Activated naive CD4-positive, alpha-beta T cell treated with anti-CD3 and anti-CD28 coated beads for 36 hours (primary cell): ENCODE data around the gene ABCC11. TPM values are rescaled to one million over a fixed set of nuclear protein-coding genes. Genes with fewer than 3 reads are reported as not detected.
"Not testable (repeated sequence)": the region's sequence is repeated elsewhere in the genome, so short reads cannot be mapped to it uniquely, and the experiment has no call there.

Experiments used
- CTCF ChIA-PET: fragments of 350-600 bp; sonication (Branson Sonifier 250); formaldehyde crosslinking; loops from one replicate; lab custom pipeline; 2021; ENCODE audit warnings: antibody characterized with exemption; lab: Charles Lee
- DNase-seq: peaks from one replicate; pipeline ENCODE4 v3.0.0-alpha.2; 2020
- H3K27ac Mint-ChIP-seq: one replicate; pipeline ENCODE4 v1.8.0; 2021; ENCODE audit warnings: mild to moderate bottlenecking, mixed read lengths
- H3K27me3 Mint-ChIP-seq: one replicate; pipeline ENCODE4 v1.8.0; 2021; ENCODE audit warnings: low read depth, mixed read lengths
- H3K36me3 Mint-ChIP-seq: one replicate; pipeline ENCODE4 v1.8.0; 2021; ENCODE audit warnings: low read depth, mixed read lengths
- H3K4me1 Mint-ChIP-seq: one replicate; pipeline ENCODE4 v1.8.0; 2021; ENCODE audit warnings: low read depth, mixed read lengths
- H3K4me3 Mint-ChIP-seq: one replicate; pipeline ENCODE4 v1.8.0; 2021; ENCODE audit warnings: mild to moderate bottlenecking, moderate library complexity, mixed read lengths
- H3K9me3 Mint-ChIP-seq: one replicate; pipeline ENCODE4 v1.8.0; 2021; ENCODE audit warnings: mixed read lengths
- intact Hi-C: fragments of 100-400 bp; cut with micrococcal nuclease; formaldehyde crosslinking; loops from one replicate; pipeline ENCODE4 v1.15.1; 2023
- total RNA-seq, 2 experiments: library from RNA; stranded (reverse); gene quantifications; one replicate each; pipeline ENCODE4 v1.2.3, GENCODE V29; 2021

The ABCC11 gene
- total RNA-seq, 2 experiments from 2014 or later = 0.15 to 0.24 TPM

DNA sequence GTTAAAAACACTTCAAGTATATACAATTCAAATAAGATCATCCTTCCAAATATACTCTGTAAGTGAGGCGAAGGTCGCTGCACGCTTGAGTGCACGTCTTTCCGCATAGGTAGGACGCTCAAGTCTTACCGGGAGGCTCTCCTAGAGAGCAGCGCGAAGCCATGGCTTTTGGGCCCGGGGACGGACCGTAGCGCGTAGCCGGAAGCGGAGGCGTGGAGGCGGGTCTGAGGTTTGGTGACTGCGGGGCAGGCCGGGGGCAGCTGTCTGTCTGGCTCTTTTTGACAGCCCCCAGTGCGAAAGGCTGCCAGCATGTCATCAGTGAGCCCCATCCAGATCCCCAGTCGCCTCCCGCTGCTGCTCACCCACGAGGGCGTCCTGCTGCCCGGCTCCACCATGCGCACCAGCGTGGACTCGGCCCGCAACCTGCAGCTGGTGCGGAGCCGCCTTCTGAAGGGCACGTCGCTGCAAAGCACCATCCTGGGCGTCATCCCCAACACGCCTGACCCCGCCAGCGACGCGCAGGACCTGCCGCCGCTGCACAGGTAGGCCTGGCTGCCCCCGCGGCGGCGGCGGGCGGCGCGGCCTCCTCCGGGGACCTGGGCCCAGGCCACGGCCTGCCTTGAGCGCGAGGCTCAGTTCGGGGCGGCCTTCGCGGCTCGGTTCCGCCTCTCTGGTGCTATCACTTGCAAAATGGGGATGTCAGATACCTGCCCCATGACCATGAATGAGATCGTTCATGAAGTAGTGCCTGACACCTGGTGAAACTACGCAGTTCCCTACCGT, 3.1 kb downstream of the ABCC11 start, which contains the start of gene LONP2:
TSS of gene LONP2 (plus strand) at position 221 of the 783 bp plus-strand sequence. CDS start at position 310, 89 bp downstream.
- Mint-ChIP-seq H3K36me3 (peaks cover 4% of the 10 kb centered on the region), H3K4me3 (peak within 1 kb of the TSS; percentile 88), H3K9me3 (no peaks in the 10 kb centered on the region), H3K4me1 (peaks cover 38% of the 10 kb centered on the region), H3K27ac (peak within 1 kb of the TSS; percentile 79), H3K27me3 (no peaks in the 10 kb centered on the region)
- DNase-seq = peak; percentile 96
- intact Hi-C loops = loop anchor here (1.0 to 5.0 kb wide), 4 partner anchors 12 to 1555 kb away; partner anchors contain the start of genes NETO2, ORC6 and VPS35
- CTCF ChIA-PET = interaction anchor here (0.5 kb wide), 1 partner anchor 658 kb away, joined by 3 read pairs; no protein-coding TSS in a partner anchor

GRCh38 chr16:48240147-48240546, 7.2 kb downstream of the ABCC11 start:
- H3K9me3 Mint-ChIP-seq, H3K27me3 Mint-ChIP-seq, H3K4me1 Mint-ChIP-seq, DNase-seq, H3K27ac Mint-ChIP-seq, H3K36me3 Mint-ChIP-seq, CTCF ChIA-PET, H3K4me3 Mint-ChIP-seq: not testable (repeated sequence)
- intact Hi-C loops = loop anchor here (5.0 kb wide), 1 partner anchor 1098 kb away; the partner anchor contains the start of gene NETO2

GRCh38 chr16:48236286-48236685, 11.1 kb downstream of the ABCC11 start:
- peaks cover 20% of the 10 kb centered on the region for H3K4me1 Mint-ChIP-seq
- no peak overlapping the region for H3K27ac Mint-ChIP-seq
- CTCF ChIA-PET = interaction anchor here (1.2 to 2.1 kb wide), 2 partner anchors 290 to 394 kb away, joined by 3 to 8 read pairs; no protein-coding TSS in a partner anchor
- DNase-seq = no peak
- H3K4me3 Mint-ChIP-seq = no peak overlapping the region
- intact Hi-C loops = loop anchor here (10.0 kb wide), 1 partner anchor 661 kb away; no protein-coding TSS in a partner anchor
- no peaks in the 10 kb centered on the region for H3K36me3 Mint-ChIP-seq
- no peaks in the 10 kb centered on the region for H3K9me3 Mint-ChIP-seq
- H3K27me3 Mint-ChIP-seq = peaks cover 2% of the 10 kb centered on the region

DNA sequence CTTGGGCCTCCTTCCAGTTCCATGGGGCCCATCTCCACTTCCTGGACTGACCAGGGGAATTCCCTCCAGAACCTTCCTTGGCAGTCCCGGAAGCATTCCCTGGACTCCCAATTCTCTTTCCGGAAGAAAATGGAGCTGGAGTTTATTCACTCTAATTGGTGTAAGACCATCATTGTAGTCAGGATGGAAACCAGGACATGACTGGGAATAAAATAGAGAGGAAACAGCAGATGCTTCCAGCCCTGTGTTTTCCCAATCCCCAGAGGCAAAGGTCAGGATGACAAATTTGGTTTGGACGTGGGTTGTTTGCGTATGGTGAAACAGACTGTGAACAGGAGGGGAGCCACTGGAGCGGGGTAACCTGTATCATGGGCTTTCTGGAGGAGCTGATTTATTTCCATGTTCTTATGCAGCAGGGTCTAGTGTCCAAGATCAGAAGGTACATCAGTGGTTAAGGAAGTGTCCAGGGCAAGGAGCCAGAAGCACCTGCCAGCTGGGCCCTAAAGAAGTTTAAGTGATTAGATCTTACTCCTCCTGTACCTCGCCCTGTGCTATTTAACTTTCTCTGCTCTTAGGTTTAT, 11.7 kb downstream of the ABCC11 start:
- intact Hi-C loops = loop anchor here (10.0 kb wide), 1 partner anchor 661 kb away; no protein-coding TSS in a partner anchor
- CTCF ChIA-PET = interaction anchor here (1.2 to 2.1 kb wide), 2 partner anchors 291 to 395 kb away, joined by 3 to 8 read pairs; no protein-coding TSS in a partner anchor
- no peaks in the 10 kb centered on the region for H3K36me3 Mint-ChIP-seq
- H3K27ac Mint-ChIP-seq = no peak overlapping the region
- no peaks in the 10 kb centered on the region for H3K9me3 Mint-ChIP-seq
- H3K4me1 Mint-ChIP-seq = peaks cover 21% of the 10 kb centered on the region
- no peak overlapping the region for H3K4me3 Mint-ChIP-seq
- no peak for DNase-seq
- peaks cover 2% of the 10 kb centered on the region for H3K27me3 Mint-ChIP-seq

DNA sequence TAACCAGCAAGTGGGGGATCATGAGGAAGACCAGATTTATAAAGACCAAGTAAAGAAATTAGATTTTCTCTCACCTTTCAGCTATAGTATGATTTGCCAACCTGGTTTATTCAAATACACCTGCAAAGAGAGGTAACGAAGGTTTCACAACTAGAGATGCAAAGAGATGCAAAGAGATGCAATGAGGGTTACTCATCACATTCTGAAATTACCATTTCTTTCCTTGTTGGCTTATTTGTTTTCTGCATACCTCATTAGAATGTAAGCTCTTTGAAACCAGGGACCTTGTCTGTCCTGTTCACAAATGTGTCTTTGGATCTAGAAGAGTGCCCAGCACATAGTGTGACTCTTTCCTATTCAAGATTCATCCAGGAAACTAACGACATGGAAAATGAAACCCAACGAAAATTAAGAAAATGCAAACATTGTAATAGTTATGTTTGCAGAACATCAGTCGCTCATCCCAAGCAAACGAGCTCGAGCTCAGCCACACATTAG, 12.2 kb downstream of the ABCC11 start:
- H3K9me3 Mint-ChIP-seq = no peaks in the 10 kb centered on the region
- no peak overlapping the region for H3K4me3 Mint-ChIP-seq
- CTCF ChIA-PET = interaction anchor here (1.2 kb wide), 1 partner anchor 292 kb away, joined by 3 read pairs; no protein-coding TSS in a partner anchor
- H3K4me1 Mint-ChIP-seq = peaks cover 21% of the 10 kb centered on the region
- intact Hi-C loops = loop anchor here (10.0 kb wide), 1 partner anchor 660 kb away; no protein-coding TSS in a partner anchor
- no peaks in the 10 kb centered on the region for H3K36me3 Mint-ChIP-seq
- no peak for DNase-seq
- no peak overlapping the region for H3K27ac Mint-ChIP-seq
- peaks cover 2% of the 10 kb centered on the region for H3K27me3 Mint-ChIP-seq

GRCh38 chr16:48234630-48235029, 12.7 kb downstream of the ABCC11 start:
- intact Hi-C loops = loop anchor here (5.0 to 10.0 kb wide), 3 partner anchors 83 to 1262 kb away; partner anchors contain the start of gene DNAJA2
- CTCF ChIA-PET = no interaction called here

DNA sequence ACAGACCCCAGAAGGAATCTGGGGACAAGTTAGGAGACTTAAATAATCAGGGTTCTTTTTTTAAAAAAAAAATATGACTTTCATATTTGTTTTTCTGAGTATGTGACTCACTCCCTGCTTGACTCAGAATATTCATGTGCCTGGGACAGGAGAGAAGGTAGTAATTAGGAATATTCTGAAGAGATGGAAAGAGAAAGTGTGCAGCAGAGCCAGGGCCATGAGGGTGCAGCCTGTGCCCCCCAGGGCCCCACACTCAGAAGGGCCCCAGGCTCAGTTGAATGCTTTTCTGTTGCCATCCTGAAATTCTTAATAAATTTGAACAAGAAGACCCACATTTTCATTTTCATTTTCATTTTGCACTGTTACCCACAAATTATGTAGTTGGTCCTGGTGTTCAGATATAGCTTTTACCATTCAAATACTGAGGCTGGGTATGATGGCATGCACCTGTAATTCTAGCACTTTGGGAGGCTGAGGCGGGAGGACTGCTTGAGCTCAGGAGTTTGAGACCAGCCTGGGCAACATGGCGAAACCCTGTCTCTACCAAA, 14.8 kb downstream of the ABCC11 start:
- peaks cover 21% of the 10 kb centered on the region for H3K4me1 Mint-ChIP-seq
- H3K36me3 Mint-ChIP-seq = no peaks in the 10 kb centered on the region
- peak; percentile 9 for DNase-seq
- H3K9me3 Mint-ChIP-seq = no peaks in the 10 kb centered on the region
- intact Hi-C loops = loop anchor here (1.0 to 10.0 kb wide), 6 partner anchors 12 to 1260 kb away; partner anchors contain the start of genes DNAJA2 and LONP2
- H3K27ac Mint-ChIP-seq = peak overlapping the region; percentile 50
- no peak overlapping the region for H3K4me3 Mint-ChIP-seq
- CTCF ChIA-PET = interaction anchor here (1.1 to 1.5 kb wide), 4 partner anchors 75 to 397 kb away, joined by 3 to 5 read pairs (median 3); no protein-coding TSS in a partner anchor
- H3K27me3 Mint-ChIP-seq = peaks cover 2% of the 10 kb centered on the region

More at GRCh38 chr16:48234630-48235029, 12.7 kb downstream of the ABCC11 start:
- Mint-ChIP-seq H3K4me3 (no peak overlapping the region), H3K36me3 (no peaks in the 10 kb centered on the region), H3K9me3 (no peaks in the 10 kb centered on the region), H3K27me3 (peaks cover 2% of the 10 kb centered on the region), H3K4me1 (peaks cover 21% of the 10 kb centered on the region), H3K27ac (no peak overlapping the region)
- DNase-seq = no peak

- peak overlapping the region; percentile 50 for H3K27ac Mint-ChIP-seq
- intact Hi-C loops = loop anchor here (1.0 to 10.0 kb wide), 7 partner anchors 12 to 1260 kb away; partner anchors contain the start of genes DNAJA2 and LONP2
- H3K27me3 Mint-ChIP-seq = peaks cover 2% of the 10 kb centered on the region
- H3K36me3 Mint-ChIP-seq = no peaks in the 10 kb centered on the region
- H3K9me3 Mint-ChIP-seq = no peaks in the 10 kb centered on the region
- H3K4me3 Mint-ChIP-seq = no peak overlapping the region
- peak; percentile 73 for DNase-seq
- CTCF ChIA-PET = interaction anchor here (0.5 to 1.8 kb wide), 7 partner anchors 14 to 398 kb away, joined by 3 to 5 read pairs (median 3); partner anchors contain the start of gene ABCC11
- H3K4me1 Mint-ChIP-seq = peaks cover 21% of the 10 kb centered on the region
Observed at GRCh38 chr16:48231727-48232492, 15.4 kb downstream of the ABCC11 start.

DNA sequence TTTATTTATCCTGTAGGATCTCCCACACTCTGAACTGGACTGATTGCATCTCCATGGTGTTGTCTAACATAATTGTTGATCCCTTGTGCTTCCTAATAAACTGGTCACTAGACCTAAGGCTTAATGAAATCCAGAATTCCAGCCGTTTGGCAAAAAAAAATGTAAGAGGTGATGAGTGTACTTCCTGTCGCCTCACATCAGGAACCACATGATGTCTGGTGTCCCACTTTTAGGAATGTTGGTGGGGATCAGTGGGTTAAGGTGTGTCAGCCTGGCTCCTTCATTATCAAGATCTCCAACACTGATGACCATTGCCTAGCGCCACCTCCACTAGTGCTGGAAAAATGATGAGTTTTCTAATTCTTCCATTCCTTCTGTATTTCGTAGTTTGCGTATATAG, 21.9 kb downstream of the ABCC11 start:
- Mint-ChIP-seq H3K27me3 (no peaks in the 10 kb centered on the region), H3K4me1 (no peaks in the 10 kb centered on the region), H3K27ac (no peak overlapping the region), H3K9me3 (no peaks in the 10 kb centered on the region), H3K4me3 (no peak overlapping the region), H3K36me3 (no peaks in the 10 kb centered on the region)
- CTCF ChIA-PET = no interaction called here
- no peak for DNase-seq
- intact Hi-C loops = no loop called here

DNA sequence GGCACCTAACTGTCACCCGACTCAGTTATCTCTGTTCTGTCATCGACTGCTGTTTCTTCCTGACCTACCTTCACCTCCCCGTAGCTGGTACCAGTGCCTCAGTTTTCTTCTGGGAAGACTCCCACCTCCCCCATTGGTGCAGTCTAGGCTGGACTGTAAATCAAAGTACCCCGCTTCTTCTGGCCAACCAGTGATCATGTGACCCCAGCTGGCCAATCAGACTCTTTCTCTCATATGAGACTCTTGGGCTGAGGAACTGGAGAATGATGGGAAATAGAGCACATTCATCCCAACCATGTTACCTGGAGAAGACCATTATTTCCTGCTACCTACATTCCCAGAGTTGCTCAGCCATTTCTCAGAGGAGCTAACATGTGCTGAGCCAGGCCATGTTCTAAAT, 23.8 kb downstream of the ABCC11 start:
- H3K27ac Mint-ChIP-seq = no peak overlapping the region
- CTCF ChIA-PET = interaction anchor here (0.5 to 1.1 kb wide), 2 partner anchors 54 to 400 kb away, joined by 3 read pairs; no protein-coding TSS in a partner anchor
- no peak overlapping the region for H3K4me3 Mint-ChIP-seq
- H3K4me1 Mint-ChIP-seq = no peaks in the 10 kb centered on the region
- intact Hi-C loops = no loop called here
- H3K9me3 Mint-ChIP-seq = peaks cover 3% of the 10 kb centered on the region
- H3K36me3 Mint-ChIP-seq = no peaks in the 10 kb centered on the region
- DNase-seq = no peak
- no peaks in the 10 kb centered on the region for H3K27me3 Mint-ChIP-seq

DNA sequence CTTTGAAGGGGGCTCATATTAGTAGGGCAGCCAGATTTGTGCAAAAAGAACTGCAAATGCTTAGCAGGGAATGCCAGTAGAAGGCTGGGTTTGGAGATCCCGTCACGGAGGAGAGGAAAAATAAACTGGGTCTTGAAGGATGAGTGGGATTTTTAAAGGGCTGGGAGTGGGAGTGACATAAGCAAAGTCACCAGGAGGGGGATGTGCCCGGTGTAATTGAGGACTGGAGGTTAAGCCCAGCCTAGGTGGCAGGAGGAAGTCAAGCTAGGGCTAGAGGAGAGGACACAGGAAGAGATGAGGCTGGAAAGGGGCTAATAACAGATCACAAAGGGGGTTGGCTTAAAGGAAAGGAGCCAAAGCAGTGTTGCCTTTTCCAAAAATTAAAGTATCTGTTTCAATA, 26.4 kb downstream of the ABCC11 start:
- intact Hi-C loops = no loop called here
- peaks cover 3% of the 10 kb centered on the region for H3K9me3 Mint-ChIP-seq
- no peaks in the 10 kb centered on the region for H3K27me3 Mint-ChIP-seq
- DNase-seq = no peak
- no peak overlapping the region for H3K27ac Mint-ChIP-seq
- CTCF ChIA-PET = no interaction called here
- no peaks in the 10 kb centered on the region for H3K4me1 Mint-ChIP-seq
- H3K36me3 Mint-ChIP-seq = no peaks in the 10 kb centered on the region
- no peak overlapping the region for H3K4me3 Mint-ChIP-seq
